Spleen (tissue), 11 donors: ENCODE results near the gene AR. TPM values are rescaled to one million over a fixed set of nuclear protein-coding genes. Genes with fewer than 3 reads are reported as not detected.

Experiments used
- DNase-seq: peaks from one replicate; pipeline ENCODE4 v3.0.0-alpha.2; 2020
- H3K27ac ChIP-seq, 8 donors: fragments of 200-600 bp; sonication (generic) in 7 of 8; 1 replicate in 4 of 8; 2 replicates in 4 of 8; pipeline versions ENCODE4 v1.5.0 to v1.8.0; 2016 to 2021; ENCODE audit warnings: inconsistent platforms in 4 of 8, mild to moderate bottlenecking in 4 of 8, moderate library complexity in 1 of 8
- H3K27me3 ChIP-seq, 7 donors: fragments of 200-600 bp; sonication (generic) in 6 of 7; replicated peaks in 1 of 7; 1 replicate in 4 of 7; 2 replicates in 3 of 7; pipeline versions ENCODE4 v1.5.0 to v1.8.0; 2016 to 2021; ENCODE audit warnings: inconsistent platforms in 3 of 7, mild to moderate bottlenecking in 1 of 7
- H3K36me3 ChIP-seq, 6 donors: fragments of 200-600 bp; sonication (generic) in 5 of 6; 1 replicate in 4 of 6; 2 replicates in 2 of 6; pipeline versions ENCODE4 v1.5.0 to v1.8.0; 2016 to 2021; ENCODE audit warnings: inconsistent platforms in 2 of 6
- H3K4me1 ChIP-seq, 6 donors: fragments of 200-600 bp; sonication (generic) in 5 of 6; 1 replicate in 3 of 6; 2 replicates in 3 of 6; pipeline versions ENCODE4 v1.5.0 to v1.8.0; 2016 to 2021; ENCODE audit warnings: inconsistent platforms in 3 of 6
- H3K4me3 ChIP-seq, 8 donors: fragments of 200-600 bp; sonication (generic) in 7 of 8; 1 replicate in 4 of 8; 2 replicates in 4 of 8; pipeline versions ENCODE4 v1.5.0 to v1.8.0; 2016 to 2021; ENCODE audit warnings: inconsistent platforms in 4 of 8, mild to moderate bottlenecking in 4 of 8, moderate library complexity in 2 of 8
- H3K9me3 ChIP-seq, 8 donors: fragments of 200-600 bp; sonication (generic) in 7 of 8; 1 replicate in 4 of 8; 2 replicates in 4 of 8; pipeline versions ENCODE4 v1.5.0 to v1.8.0; 2016 to 2021; ENCODE audit warnings: inconsistent platforms in 4 of 8
- POLR2A ChIP-seq, 3 donors: fragments of 450-650 bp; IDR thresholded peaks; one replicate each; pipeline ENCODE4 v1.5.1; 2017; ENCODE audit warnings: antibody characterized with exemption in 3 of 3, mild to moderate bottlenecking in 1 of 3
- POLR2AphosphoS5 ChIP-seq, 3 donors: sonication (generic); formaldehyde crosslinking; IDR thresholded peaks; one replicate each; pipeline ENCODE4 v1.5.1; 2017; ENCODE audit warnings: antibody characterized with exemption in 3 of 3
- WGBS, 5 donors: extraction: QIAGEN DNeasy Blood & Tissue Kit in 3 of 5; methylation state at CpG; one replicate each; pipeline versions ENCODE4 v1.1.5 to v1.1.7; 2013 to 2018; 5-methylcytosine and 5-hydroxymethylcytosine counted together
- intact Hi-C: fragments of 100-400 bp; cut with DNase I; formaldehyde crosslinking; loops from one replicate; pipeline ENCODE4 v1.15.0; 2023; ENCODE audit warnings: low total_unique reads
- polyA plus RNA-seq, 3 donors: library from polyadenylated mRNA; stranded (reverse); fragments of 200-250 nt; gene quantifications; one replicate each; pipeline ENCODE4 v1.2.1, GENCODE V29; 2013
- total RNA-seq, 7 donors: library from RNA; depleted of rRNA in 3 of 7; stranded (reverse); fragments of >200 nt in 3 of 7; fragmentation: NEBNext Ultra II Directional in 4 of 7; extraction: Animal tissue kit (Norgen Biotek cat#: 25700) in 4 of 7; gene quantifications; one replicate each; pipeline versions ENCODE4 v1.1.0 to v1.2.1, GENCODE V29; 2016 to 2021
- TF ChIP-seq, protein P1 (sequence below), 11 experiments: fragments of 200-600 bp in 7 of 11; fragments of 450-650 bp in 4 of 11; sonication (generic) in 4 of 11; IDR thresholded peaks in 8 of 11; conservative IDR thresholded peaks in 3 of 11; 1 replicate in 7 of 11; 2 replicates in 4 of 11; pipeline versions ENCODE4 v1.4.0 to v1.8.0; 2016 to 2021; ENCODE audit warnings: antibody characterized with exemption in 11 of 11, inconsistent platforms in 4 of 11, mild to moderate bottlenecking in 1 of 11
- donor health status: healthy with polysubstance abuse.
- donor health status: DM: no; HTN: no; CAD: no; lungs with moderate emphysema.
- donor health status: DM: no; HTN: no; CAD: no.
- donor health status: Bipolar disorder and iron deficiency.
- donor health status: healthy.
- donor health status: DM: no; HTN: no; CAD: no.
- donor health status: DM: yes; HTN: yes; CAD: no.

AR gene
- total and polyA plus RNA-seq, 10 donors, result 0.13 to 10.1 (median 1.9) TPM

DNA sequence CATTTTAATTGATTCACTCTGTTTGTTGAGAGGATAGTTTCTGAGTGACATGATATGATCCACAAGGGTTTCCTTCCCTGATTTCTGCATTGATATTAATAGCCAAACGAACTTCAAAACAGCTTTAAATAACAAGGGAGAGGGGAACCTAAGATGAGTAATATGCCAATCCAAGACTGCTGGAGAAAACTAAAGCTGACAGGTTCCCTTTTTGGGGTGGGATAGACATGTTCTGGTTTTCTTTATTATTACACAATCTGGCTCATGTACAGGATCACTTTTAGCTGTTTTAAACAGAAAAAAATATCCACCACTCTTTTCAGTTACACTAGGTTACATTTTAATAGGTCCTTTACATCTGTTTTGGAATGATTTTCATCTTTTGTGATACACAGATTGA, 182.2 kb downstream of the AR start:
- 0 to 42% (median 18%) methylated on average over 1 of the region's 1 CpG for WGBS, 5 donors
- TF ChIP-seq, protein P1, sequence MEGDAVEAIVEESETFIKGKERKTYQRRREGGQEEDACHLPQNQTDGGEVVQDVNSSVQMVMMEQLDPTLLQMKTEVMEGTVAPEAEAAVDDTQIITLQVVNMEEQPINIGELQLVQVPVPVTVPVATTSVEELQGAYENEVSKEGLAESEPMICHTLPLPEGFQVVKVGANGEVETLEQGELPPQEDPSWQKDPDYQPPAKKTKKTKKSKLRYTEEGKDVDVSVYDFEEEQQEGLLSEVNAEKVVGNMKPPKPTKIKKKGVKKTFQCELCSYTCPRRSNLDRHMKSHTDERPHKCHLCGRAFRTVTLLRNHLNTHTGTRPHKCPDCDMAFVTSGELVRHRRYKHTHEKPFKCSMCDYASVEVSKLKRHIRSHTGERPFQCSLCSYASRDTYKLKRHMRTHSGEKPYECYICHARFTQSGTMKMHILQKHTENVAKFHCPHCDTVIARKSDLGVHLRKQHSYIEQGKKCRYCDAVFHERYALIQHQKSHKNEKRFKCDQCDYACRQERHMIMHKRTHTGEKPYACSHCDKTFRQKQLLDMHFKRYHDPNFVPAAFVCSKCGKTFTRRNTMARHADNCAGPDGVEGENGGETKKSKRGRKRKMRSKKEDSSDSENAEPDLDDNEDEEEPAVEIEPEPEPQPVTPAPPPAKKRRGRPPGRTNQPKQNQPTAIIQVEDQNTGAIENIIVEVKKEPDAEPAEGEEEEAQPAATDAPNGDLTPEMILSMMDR (IDR thresholded peaks at IDR 0.05 in 8 of 11, conservative IDR thresholded peaks at IDR 0.05 in 3 of 11), result no peak
- TF ChIP-seq POLR2AphosphoS5 (IDR thresholded peaks at IDR 0.05) (no peak), POLR2A (IDR thresholded peaks at IDR 0.05) (no peak)
- Histone ChIP-seq H3K4me1 (peaks cover 0 to 7% (median 0%) of the 10 kb centered on the region in 6 donors), H3K36me3 (no peaks in the 10 kb centered on the region), H3K27me3 (peaks cover 0 to 3% (median 0%) of the 10 kb centered on the region in 7 donors), H3K4me3 (no peak overlapping the region), H3K27ac (no peak overlapping the region), H3K9me3 (no peaks in the 10 kb centered on the region)
- intact Hi-C loops, result no loop called here
- no peak for DNase-seq

DNA sequence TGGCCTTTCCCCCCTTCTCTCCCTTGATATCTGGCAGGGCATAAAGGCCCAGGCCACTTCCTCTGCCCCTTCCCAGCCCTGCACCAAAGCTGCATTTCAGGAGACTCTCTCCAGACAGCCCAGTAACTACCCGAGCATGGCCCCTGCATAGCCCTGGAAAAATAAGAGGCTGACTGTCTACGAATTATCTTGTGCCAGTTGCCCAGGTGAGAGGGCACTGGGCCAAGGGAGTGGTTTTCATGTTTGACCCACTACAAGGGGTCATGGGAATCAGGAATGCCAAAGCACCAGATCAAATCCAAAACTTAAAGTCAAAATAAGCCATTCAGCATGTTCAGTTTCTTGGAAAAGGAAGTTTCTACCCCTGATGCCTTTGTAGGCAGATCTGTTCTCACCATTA, 183.8 kb downstream of the AR start:
- peaks cover 0 to 4% (median 0%) of the 10 kb centered on the region in 6 donors for H3K4me1 ChIP-seq
- no peak for DNase-seq
- 51 to 72% (median 57%) methylated on average over 2 of the region's 2 CpGs; no CpG with 5 or more reads in 1 of the 5 donors for WGBS, 5 donors
- no peaks in the 10 kb centered on the region for H3K36me3 ChIP-seq
- no peak for TF ChIP-seq POLR2AphosphoS5 (IDR thresholded peaks at IDR 0.05)
- TF ChIP-seq POLR2A (IDR thresholded peaks at IDR 0.05), result no peak
- TF ChIP-seq, protein P1 (IDR thresholded peaks at IDR 0.05 in 8 of 11, conservative IDR thresholded peaks at IDR 0.05 in 3 of 11), result no peak
- intact Hi-C loops, result no loop called here
- no peak overlapping the region for H3K27ac ChIP-seq
- H3K4me3 ChIP-seq, result no peak overlapping the region
- H3K27me3 ChIP-seq, result peaks cover 0 to 3% (median 0%) of the 10 kb centered on the region in 7 donors
- H3K9me3 ChIP-seq, result no peaks in the 10 kb centered on the region

DNA sequence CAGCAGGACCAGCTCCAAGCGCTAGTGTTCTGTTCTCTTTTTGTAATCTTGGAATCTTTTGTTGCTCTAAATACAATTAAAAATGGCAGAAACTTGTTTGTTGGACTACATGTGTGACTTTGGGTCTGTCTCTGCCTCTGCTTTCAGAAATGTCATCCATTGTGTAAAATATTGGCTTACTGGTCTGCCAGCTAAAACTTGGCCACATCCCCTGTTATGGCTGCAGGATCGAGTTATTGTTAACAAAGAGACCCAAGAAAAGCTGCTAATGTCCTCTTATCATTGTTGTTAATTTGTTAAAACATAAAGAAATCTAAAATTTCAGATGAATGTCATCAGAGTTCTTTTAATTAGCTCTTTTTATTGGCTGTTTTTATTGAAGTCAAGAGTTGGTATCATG, 186.5 kb downstream of the AR start:
- intact Hi-C loops, result no loop called here
- DNase-seq, result no peak
- WGBS, 5 donors, result 65 to 98% (median 85%) methylated on average over 2 of the region's 2 CpGs

DNA sequence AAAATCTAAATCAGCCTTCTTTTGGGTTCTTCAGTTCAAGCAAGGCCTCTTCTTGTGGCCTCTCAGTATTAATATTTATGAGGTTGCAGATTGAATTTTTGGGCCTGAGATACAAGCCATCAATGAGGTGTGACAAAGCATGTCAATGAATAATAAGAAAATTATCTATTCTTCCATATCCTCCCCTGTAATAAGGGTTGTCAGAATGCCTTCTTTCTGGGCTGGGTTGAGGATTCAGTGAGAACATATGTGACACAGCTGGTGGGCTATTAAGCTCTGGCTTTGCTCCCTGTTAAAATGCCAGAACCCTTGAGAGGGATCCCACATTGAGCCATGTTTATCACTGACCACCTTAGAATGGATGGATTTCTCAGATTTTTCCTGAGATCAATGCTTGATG, 187.2 kb downstream of the AR start:
- DNase-seq, result no peak
- TF ChIP-seq POLR2AphosphoS5 (IDR thresholded peaks at IDR 0.05) (no peak), POLR2A (IDR thresholded peaks at IDR 0.05) (no peak)
- TF ChIP-seq, protein P1 (IDR thresholded peaks at IDR 0.05 in 8 of 11, conservative IDR thresholded peaks at IDR 0.05 in 3 of 11), result no peak
- intact Hi-C loops, result no loop called here

More for the DNA sequence above, 186.5 kb downstream of the AR start:
- Histone ChIP-seq H3K27ac (no peak overlapping the region), H3K4me3 (no peak overlapping the region), H3K27me3 (peaks cover 0 to 3% (median 0%) of the 10 kb centered on the region in 7 donors), H3K9me3 (no peaks in the 10 kb centered on the region), H3K36me3 (no peaks in the 10 kb centered on the region), H3K4me1 (no peaks in the 10 kb centered on the region)
- TF ChIP-seq, protein P1 (IDR thresholded peaks at IDR 0.05 in 8 of 11, conservative IDR thresholded peaks at IDR 0.05 in 3 of 11), result no peak
- no peak for TF ChIP-seq POLR2AphosphoS5 (IDR thresholded peaks at IDR 0.05)
- no peak for TF ChIP-seq POLR2A (IDR thresholded peaks at IDR 0.05)

More for the DNA sequence above, 187.2 kb downstream of the AR start:
- H3K27ac ChIP-seq, result no peak overlapping the region
- H3K36me3 ChIP-seq, result no peaks in the 10 kb centered on the region
- H3K4me1 ChIP-seq, result no peaks in the 10 kb centered on the region
- no peaks in the 10 kb centered on the region for H3K9me3 ChIP-seq
- H3K27me3 ChIP-seq, result peaks cover 0 to 3% (median 0%) of the 10 kb centered on the region in 7 donors
- H3K4me3 ChIP-seq, result no peak overlapping the region
